C4-2B (cell line): ENCODE measurements around the gene GLYAT.
"Not testable (repeated sequence)": the region's sequence is repeated elsewhere in the genome, so short reads cannot be mapped to it uniquely, and the experiment has no call there.

ENCODE experiments used
- H3K27ac ChIP-seq: fragments of 450-650 bp; 2 replicates; pipeline ENCODE4 v1.5.1; 2017
- ZFX ChIP-seq: fragments of 450-650 bp; IDR thresholded peaks from 2 replicates; pipeline ENCODE4 v1.6.1; 2017
- TF ChIP-seq, protein P1 (sequence below): fragments of 450-650 bp; conservative IDR thresholded peaks from 2 replicates; pipeline ENCODE4 v1.5.1; 2017; ENCODE audit warnings: mild to moderate bottlenecking

The GLYAT gene

GRCh38 chr11:58691675-58692074 lies 40.1 kb downstream of the GLYAT start:
- TF ChIP-seq, protein P1, sequence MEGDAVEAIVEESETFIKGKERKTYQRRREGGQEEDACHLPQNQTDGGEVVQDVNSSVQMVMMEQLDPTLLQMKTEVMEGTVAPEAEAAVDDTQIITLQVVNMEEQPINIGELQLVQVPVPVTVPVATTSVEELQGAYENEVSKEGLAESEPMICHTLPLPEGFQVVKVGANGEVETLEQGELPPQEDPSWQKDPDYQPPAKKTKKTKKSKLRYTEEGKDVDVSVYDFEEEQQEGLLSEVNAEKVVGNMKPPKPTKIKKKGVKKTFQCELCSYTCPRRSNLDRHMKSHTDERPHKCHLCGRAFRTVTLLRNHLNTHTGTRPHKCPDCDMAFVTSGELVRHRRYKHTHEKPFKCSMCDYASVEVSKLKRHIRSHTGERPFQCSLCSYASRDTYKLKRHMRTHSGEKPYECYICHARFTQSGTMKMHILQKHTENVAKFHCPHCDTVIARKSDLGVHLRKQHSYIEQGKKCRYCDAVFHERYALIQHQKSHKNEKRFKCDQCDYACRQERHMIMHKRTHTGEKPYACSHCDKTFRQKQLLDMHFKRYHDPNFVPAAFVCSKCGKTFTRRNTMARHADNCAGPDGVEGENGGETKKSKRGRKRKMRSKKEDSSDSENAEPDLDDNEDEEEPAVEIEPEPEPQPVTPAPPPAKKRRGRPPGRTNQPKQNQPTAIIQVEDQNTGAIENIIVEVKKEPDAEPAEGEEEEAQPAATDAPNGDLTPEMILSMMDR: no peak
- TF ChIP-seq ZFX: no peak
- H3K27ac ChIP-seq: no peak overlapping the region

- H3K27ac ChIP-seq: no peak overlapping the region
- no peak for TF ChIP-seq ZFX
- TF ChIP-seq, protein P1: no peak
These were observed 42.8 kb downstream of the GLYAT start for GRCh38 chr11:58688789-58689503.

- H3K27ac ChIP-seq: no peak overlapping the region
- TF ChIP-seq, protein P1: no peak
- TF ChIP-seq ZFX: no peak
These were observed 45.6 kb downstream of the GLYAT start for GRCh38 chr11:58685973-58686722.

GRCh38 chr11:58682660-58683059 lies 49.1 kb downstream of the GLYAT start:
- not testable (repeated sequence) for H3K27ac ChIP-seq

DNA sequence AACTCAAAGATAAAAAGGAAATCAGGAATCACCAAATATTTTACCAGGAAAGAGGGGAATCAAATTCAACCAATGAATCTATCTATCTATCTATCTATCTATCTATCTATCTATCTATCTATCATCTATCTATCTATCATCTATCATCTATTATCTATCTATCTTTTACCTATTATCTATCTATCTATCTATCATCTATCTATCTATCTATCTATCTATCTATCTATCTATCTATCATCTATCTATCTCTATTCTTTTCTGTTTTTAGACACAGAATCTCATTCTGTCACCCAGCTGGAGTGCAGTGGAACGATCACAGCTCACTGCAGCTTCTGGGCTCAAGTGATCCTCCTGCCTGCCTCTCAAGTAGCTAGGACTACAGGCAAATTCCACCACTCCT lies 54.2 kb downstream of the GLYAT start:
- not testable (repeated sequence) for H3K27ac ChIP-seq

DNA sequence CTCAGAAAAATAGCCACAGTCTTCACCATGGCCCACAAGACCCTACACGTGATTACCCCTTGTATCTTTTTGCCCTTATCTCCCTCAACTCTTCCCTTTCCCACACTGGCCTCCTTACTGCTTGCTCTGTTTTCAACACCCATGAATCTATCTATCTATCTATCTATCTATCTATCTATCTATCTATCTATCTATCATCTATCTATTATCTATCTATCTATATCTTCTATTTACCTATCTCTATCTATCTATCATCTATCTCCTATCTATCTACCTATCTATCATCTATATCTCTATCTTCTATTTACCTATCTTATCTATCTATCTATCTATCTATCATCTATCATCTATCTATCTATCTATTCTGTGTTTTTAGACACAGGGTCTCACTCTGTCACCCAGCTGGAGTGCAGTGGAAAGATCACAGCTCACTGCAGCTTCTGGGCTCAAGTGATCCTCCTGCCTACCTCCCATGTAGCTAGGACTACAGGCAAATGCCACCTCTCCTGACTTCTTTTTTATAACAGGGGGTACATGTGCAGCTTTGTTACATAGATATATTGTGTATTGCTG lies 55.1 kb downstream of the GLYAT start:
- TF ChIP-seq ZFX: no peak
- TF ChIP-seq, protein P1: no peak
- no peak overlapping the region for H3K27ac ChIP-seq

GRCh38 chr11:58675334-58676155 lies 56.2 kb downstream of the GLYAT start:
- TF ChIP-seq, protein P1: peak; percentile 99
- no peak for TF ChIP-seq ZFX
- no peak overlapping the region for H3K27ac ChIP-seq

DNA sequence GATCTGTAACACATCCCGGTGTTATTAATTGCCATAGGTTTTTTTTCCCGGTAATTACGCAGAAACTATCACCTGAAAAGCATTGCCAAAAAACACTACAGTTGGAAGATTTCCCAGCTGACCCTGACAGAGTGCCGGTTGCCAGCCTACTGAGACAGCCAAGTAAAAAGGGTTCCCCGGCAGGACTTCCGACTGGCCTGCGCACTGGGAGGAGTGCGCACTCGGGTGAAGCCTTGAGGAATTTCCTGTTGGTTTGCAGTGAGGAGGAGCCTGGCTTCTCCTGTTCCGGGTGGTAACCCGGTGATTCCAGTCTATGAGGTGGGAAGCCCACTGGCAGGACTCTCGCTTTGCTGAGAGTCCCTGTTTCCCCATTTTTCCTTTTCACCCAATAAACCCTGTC lies 57.1 kb downstream of the GLYAT start:
- TF ChIP-seq ZFX: no peak
- TF ChIP-seq, protein P1: no peak
- H3K27ac ChIP-seq: no peak overlapping the region
